H1 (cell line): ENCODE measurements around the gene PRRT4. TPM values are rescaled to one million over a fixed set of nuclear protein-coding genes. Genes with fewer than 3 reads are reported as not detected.

Experiments used
- CTCF ChIA-PET: fragments of 300-600 bp; sonication (Branson Sonifier 250); formaldehyde crosslinking; loops from one replicate; lab custom pipeline; 2021; ENCODE audit not compliant: partially characterized antibody; lab: Charles Lee
- POLR2A ChIA-PET: fragments of 300-600 bp; sonication (Branson Sonifier 250); formaldehyde crosslinking; loops from one replicate; lab custom pipeline; 2021; ENCODE audit warnings: inconsistent platforms; ENCODE audit not compliant: partially characterized antibody; lab: Charles Lee
- DNase-seq, 2 experiments: peaks; one replicate each; pipeline versions ENCODE4 v3.0.0 to v3.0.0-alpha.2; 2010 to 2022; ENCODE audit warnings: low spot score in 2 of 2, low read depth in 1 of 2, mixed read lengths in 1 of 2
- FAIRE-seq: peaks from 2 replicates; lab custom pipeline; 2011; peaks lifted over from hg19 to GRCh38; lab: Jason Lieb, UNC
- H2AFZ ChIP-seq: 2 replicates; pipeline ENCODE4 v1.8.1; 2012; ENCODE audit warnings: low read length, inconsistent platforms
- H2AK5ac ChIP-seq: 2 replicates; pipeline ENCODE4 v1.6.1; 2013; ENCODE audit warnings: low read depth, low read length
- H2BK120ac ChIP-seq: replicated peaks from 2 replicates; pipeline ENCODE3; 2013; ENCODE audit warnings: low read depth, low read length, inconsistent platforms
- H2BK12ac ChIP-seq: 2 replicates; pipeline ENCODE4 v1.6.1; 2013; ENCODE audit warnings: low read depth, low read length
- H2BK15ac ChIP-seq: 2 replicates; pipeline ENCODE4 v1.6.1; 2013; ENCODE audit warnings: low read length
- H2BK20ac ChIP-seq: 2 replicates; pipeline ENCODE4 v1.6.1; 2013; ENCODE audit warnings: low read length
- H2BK5ac ChIP-seq: 2 replicates; pipeline ENCODE4 v1.6.1; 2013; ENCODE audit warnings: low read depth, low read length
- H3K14ac ChIP-seq: 2 replicates; pipeline ENCODE4 v1.6.1; 2013; ENCODE audit warnings: inconsistent platforms; ENCODE audit not compliant: insufficient read length
- H3K18ac ChIP-seq: 2 replicates; pipeline ENCODE4 v1.6.1; 2013; ENCODE audit warnings: low read length; ENCODE audit errors: extremely low read depth
- H3K23ac ChIP-seq: 2 replicates; pipeline ENCODE4 v1.6.1; 2013; ENCODE audit warnings: inconsistent platforms; ENCODE audit not compliant: insufficient read length
- H3K23me2 ChIP-seq: 2 replicates; pipeline ENCODE4 v1.6.1; 2013; ENCODE audit warnings: low read depth, low read length
- H3K27ac ChIP-seq: 2 replicates; pipeline ENCODE4 v1.6.1; 2011; ENCODE audit warnings: low read depth, low read length, inconsistent platforms
- H3K27me3 ChIP-seq, 4 experiments: replicated peaks in 1 of 4; 1 replicate in 1 of 4; 2 replicates in 3 of 4; pipeline versions ENCODE4 v1.6.1 to v1.8.1; 2011 to 2013; ENCODE audit warnings: low read length in 3 of 4, mild to moderate bottlenecking in 3 of 4, inconsistent platforms in 2 of 4, mixed read lengths in 2 of 4, moderate library complexity in 1 of 4; ENCODE audit not compliant: control insufficient read depth in 3 of 4, insufficient read depth in 3 of 4; ENCODE audit errors: extremely low read depth in 1 of 4
- H3K36me3 ChIP-seq, 4 experiments: 2 replicates each; pipeline versions ENCODE4 v1.6.1 to v1.8.1; 2011 to 2013; ENCODE audit warnings: mild to moderate bottlenecking in 4 of 4, low read length in 3 of 4, moderate library complexity in 2 of 4, control low read depth in 1 of 4, inconsistent platforms in 1 of 4; ENCODE audit not compliant: insufficient read depth in 4 of 4, control insufficient read depth in 2 of 4
- H3K4ac ChIP-seq: replicated peaks from 2 replicates; pipeline ENCODE3; 2013; ENCODE audit warnings: low read length, low read depth, mixed read lengths, inconsistent platforms; ENCODE audit not compliant: insufficient read length
- H3K4me1 ChIP-seq, 4 experiments: replicated peaks in 1 of 4; 1 replicate in 1 of 4; 2 replicates in 3 of 4; pipeline versions ENCODE4 v1.6.1 to v1.8.1; 2011 to 2013; ENCODE audit warnings: low read length in 3 of 4, inconsistent platforms in 2 of 4, mixed read lengths in 1 of 4; ENCODE audit not compliant: insufficient read depth in 4 of 4, control insufficient read depth in 3 of 4
- H3K4me2 ChIP-seq, 2 experiments: 2 replicates each; pipeline versions ENCODE4 v1.6.1 to v1.8.1; 2011 to 2013; ENCODE audit warnings: low read depth in 2 of 2, low read length in 2 of 2, control low read depth in 1 of 2, inconsistent platforms in 1 of 2, mild to moderate bottlenecking in 1 of 2; ENCODE audit not compliant: insufficient read depth in 1 of 2
- H3K4me3 ChIP-seq, 4 experiments: fragments of 200-600, 300-600 bp in 1 of 4; sonication (generic), shearing (Covaris generic), sonication (Bioruptor Twin) in 1 of 4; 2 replicates each; pipeline versions ENCODE4 v1.5.1 to v1.8.1; 2011 to 2016; ENCODE audit warnings: low read length in 4 of 4, low read depth in 3 of 4, control low read depth in 2 of 4, inconsistent platforms in 2 of 4, mild to moderate bottlenecking in 2 of 4, mixed read lengths in 1 of 4, moderate library complexity in 1 of 4; ENCODE audit not compliant: insufficient read depth in 2 of 4; ENCODE audit errors: extremely low read depth in 1 of 4
- H3K56ac ChIP-seq: replicated peaks from 2 replicates; pipeline ENCODE3; 2013; ENCODE audit warnings: low read depth, mild to moderate bottlenecking, mixed read lengths, low read length, inconsistent platforms; ENCODE audit not compliant: insufficient read length
- H3K79me1 ChIP-seq: 2 replicates; pipeline ENCODE4 v1.6.1; 2013; ENCODE audit warnings: low read depth, low read length, control low read depth
- H3K79me2 ChIP-seq, 2 experiments: 2 replicates each; pipeline versions ENCODE4 v1.6.1 to v1.8.1; 2012 to 2013; ENCODE audit warnings: low read length in 2 of 2, mild to moderate bottlenecking in 2 of 2, inconsistent platforms in 1 of 2; ENCODE audit not compliant: insufficient read depth in 2 of 2, control insufficient read depth in 1 of 2
- H3K9ac ChIP-seq, 4 experiments: replicated peaks in 1 of 4; 1 replicate in 1 of 4; 2 replicates in 3 of 4; pipeline versions ENCODE4 v1.6.1 to v1.8.1; 2011 to 2013; ENCODE audit warnings: low read depth in 3 of 4, low read length in 3 of 4, control low read depth in 2 of 4, mild to moderate bottlenecking in 2 of 4, moderate library complexity in 2 of 4, inconsistent platforms in 1 of 4; ENCODE audit errors: extremely low read depth in 1 of 4
- H3K9me3 ChIP-seq, 2 experiments: 2 replicates each; pipeline versions ENCODE4 v1.6.1 to v1.8.1; 2012 to 2013; ENCODE audit warnings: mild to moderate bottlenecking in 2 of 2, moderate library complexity in 2 of 2, control low read depth in 1 of 2, inconsistent platforms in 1 of 2, low read depth in 1 of 2, low read length in 1 of 2, mixed read lengths in 1 of 2; ENCODE audit not compliant: insufficient read depth in 2 of 2
- H4K20me1 ChIP-seq, 2 experiments: replicated peaks in 1 of 2; 2 replicates each; pipeline versions ENCODE3 to v1.8.1; 2011 to 2013; ENCODE audit warnings: inconsistent platforms in 2 of 2, low read length in 2 of 2, mild to moderate bottlenecking in 1 of 2; ENCODE audit not compliant: insufficient read depth in 2 of 2, control insufficient read depth in 1 of 2
- H4K5ac ChIP-seq: 2 replicates; pipeline ENCODE4 v1.6.1; 2013; ENCODE audit warnings: low read length, low read depth, mixed read lengths, inconsistent platforms; ENCODE audit not compliant: insufficient read length
- H4K8ac ChIP-seq: 2 replicates; pipeline ENCODE4 v1.8.0; 2013; ENCODE audit warnings: mild to moderate bottlenecking, moderate library complexity, low read length, inconsistent platforms; ENCODE audit not compliant: insufficient read depth; ENCODE audit errors: extremely low read depth
- H4K91ac ChIP-seq: replicated peaks from 2 replicates; pipeline ENCODE3; 2013; ENCODE audit warnings: low read length, mixed read lengths, inconsistent platforms; ENCODE audit not compliant: insufficient read length
- HDAC2 ChIP-seq, 2 experiments: fragments of 300-600 bp in 1 of 2; sonication (generic) in 1 of 2; IDR thresholded peaks; 2 replicates each; pipeline ENCODE4 v1.6.1; 2011 to 2012; ENCODE audit warnings: low read depth in 2 of 2, low read length in 2 of 2, mild to moderate bottlenecking in 2 of 2, moderate library complexity in 2 of 2, borderline replicate concordance in 1 of 2, inconsistent platforms in 1 of 2
- RBBP5 ChIP-seq: IDR thresholded peaks from 2 replicates; pipeline ENCODE4 v1.7.1; 2012; ENCODE audit warnings: low read depth, mild to moderate bottlenecking, inconsistent platforms, low read length, moderate library complexity, borderline replicate concordance
- WGBS, 2 experiments: shearing (Covaris generic) in 1 of 2; methylation state at CpG; one replicate each; pipeline versions ENCODE4 v1.1.6 to v1.1.7; 2013 to 2015; ENCODE audit warnings: low lambda C conversion rate in 2 of 2, mixed read lengths in 2 of 2, inconsistent platforms in 1 of 2, low coverage in 1 of 2, missing lambda C conversion rate in 1 of 2; ENCODE audit not compliant: insufficient replicate concordance in 2 of 2, insufficient coverage in 1 of 2, insufficient read length in 1 of 2; ENCODE audit errors: extremely low coverage in 1 of 2, missing lambda C conversion rate in 1 of 2; 5-methylcytosine and 5-hydroxymethylcytosine counted together
- polyA plus RNA-seq, 7 experiments: library from polyadenylated mRNA; depleted of rRNA in 3 of 7; stranded (reverse) in 5 of 7; unstranded in 2 of 7; fragments of >200 nt in 5 of 7; fragments of 200-250 nt in 2 of 7; gene quantifications; 1 replicate in 5 of 7; 2 replicates in 1 of 7; 4 replicates in 1 of 7; pipeline versions ENCODE4 v1.2.1 to v1.2.3, GENCODE V29; 2011 to 2013; ENCODE audit warnings: missing spikeins in 2 of 7, mixed read lengths in 2 of 7
- total RNA-seq: library from RNA; stranded (reverse); fragmentation: NEBNext Ultra II Directional; extraction: Animal tissue kit (Norgen Biotek cat#: 25700); gene quantifications from 2 replicates; pipeline ENCODE4 v1.2.1, GENCODE V29; 2021

Gene PRRT4
- total and polyA plus RNA-seq, 2 of the 8 experiments (the other 6 are each of a cell fraction or from before 2014, with no cell fraction given): 0.34 to 1.0 TPM

- Histone ChIP-seq H3K9ac (no peak overlapping the region), H3K4me1 (peaks cover 0 to 14% (median 7%) of the 10 kb centered on the region in 4 experiments; a peak in 5 of 7 replicates), H3K36me3 (peaks cover 0 to 9% (median 0%) of the 10 kb centered on the region in 4 experiments; a peak in 1 of 8 replicates), H3K4me2 (no peak overlapping the region; a peak in 1 of 4 replicates), H2BK15ac (0 out of 2 replicates have a peak overlapping the region, but pooled peaks have one; percentile 46), H3K14ac (no peak overlapping the region), H4K5ac (no peak overlapping the region), H4K8ac (no peak overlapping the region), H3K9me3 (no peaks in the 10 kb centered on the region), H3K27me3 (peaks cover 26 to 68% (median 51%) of the 10 kb centered on the region in 4 experiments), H4K20me1 (no peaks in the 10 kb centered on the region), H2BK120ac (no peak overlapping the region), H3K4me3 (no peak overlapping the region), H3K23me2 (peaks cover 8% of the 10 kb centered on the region; the same call in 1 of the 2 replicates), H3K18ac (no peak overlapping the region), H2BK20ac (no peak overlapping the region), H3K27ac (no peak overlapping the region), H3K4ac (no peak overlapping the region), H3K56ac (no peak overlapping the region), H2BK12ac (no peak overlapping the region), H2BK5ac (no peak overlapping the region)
- 91% methylated on average over 12 of the region's 12 CpGs; no CpG with 5 or more reads in 1 of the 2 experiments for WGBS, 2 experiments
- POLR2A ChIA-PET: interaction anchor here (1.9 kb wide), 1 partner anchor 16 kb away, joined by 7 read pairs; the partner anchor contains the start of gene RBM28
- no peak for DNase-seq
- no peak for FAIRE-seq
- CTCF ChIA-PET: interaction anchor here (0.7 to 11.5 kb wide), 6 partner anchors 9 to 65 kb away, joined by 3 to 274 read pairs (median 6); no protein-coding TSS in a partner anchor
- TF ChIP-seq RBBP5: no peak
- TF ChIP-seq HDAC2 (IDR thresholded peaks at IDR 0.05; ENCODE audit: borderline replicate concordance in 1 of 2, low read depth in 2 of 2, low read length in 2 of 2): no peak
- TF ChIP-seq, all 59 proteins: peak for 0
- Histone ChIP-seq H4K91ac (no peak overlapping the region), H2AK5ac (no peak overlapping the region), H2AFZ (no peak overlapping the region), H3K79me2 (no peaks in the 10 kb centered on the region), H3K79me1 (no peaks in the 10 kb centered on the region), H3K23ac (no peak overlapping the region)
Measured at GRCh38 chr7:128359336-128359735, 2.2 kb downstream of the PRRT4 start.
